GM12872 (cell line): Measurements from ENCODE around the gene BABAM2.

Source experiments
- CTCF ChIP-seq: IDR thresholded peaks from 3 replicates; pipeline ENCODE4 v1.5.1; 2011; ENCODE audit warnings: low read depth, mild to moderate bottlenecking, low read length, moderate library complexity; ENCODE audit not compliant: insufficient read depth

BABAM2 gene

GRCh38 chr2:28345619-28346018 lies 455.1 kb downstream of the BABAM2 start:
- no peak for TF ChIP-seq CTCF

GRCh38 chr2:28346587-28346986 lies 456.1 kb downstream of the BABAM2 start:
- no peak for TF ChIP-seq CTCF

GRCh38 chr2:28347193-28347592 lies 456.7 kb downstream of the BABAM2 start:
- no peak for TF ChIP-seq CTCF

GRCh38 chr2:28347596-28347995 lies 457.1 kb downstream of the BABAM2 start:
- no peak for TF ChIP-seq CTCF

- TF ChIP-seq CTCF = no peak
Measured at GRCh38 chr2:28348149-28348567, 457.6 kb downstream of the BABAM2 start.

GRCh38 chr2:28348921-28349320 lies 458.4 kb downstream of the BABAM2 start:
- TF ChIP-seq CTCF = no peak

- TF ChIP-seq CTCF = no peak
Measured at GRCh38 chr2:28349546-28350165, 459.1 kb downstream of the BABAM2 start.

- TF ChIP-seq CTCF = no peak
Measured at GRCh38 chr2:28350196-28350595, 459.7 kb downstream of the BABAM2 start.
